Ascending aorta (tissue), 2 donors: ENCODE measurements around the gene BPIFB6. TPM values are rescaled to one million over a fixed set of nuclear protein-coding genes. Genes with fewer than 3 reads are reported as not detected.

Source experiments
- DNase-seq, 2 donors: peaks; one replicate each; pipeline ENCODE4 v3.0.0-alpha.2; 2019; ENCODE audit warnings: low spot score in 2 of 2
- H3K27ac ChIP-seq, 2 donors: fragments of 200-600 bp; sonication (generic); one replicate each; pipeline ENCODE4 v1.5.1; 2016 to 2017; ENCODE audit warnings: mild to moderate bottlenecking in 1 of 2
- H3K27me3 ChIP-seq: fragments of 200-600 bp; sonication (generic); one replicate; pipeline ENCODE4 v1.5.1; 2017
- H3K36me3 ChIP-seq, 2 donors: fragments of 200-600 bp; sonication (generic); one replicate each; pipeline ENCODE4 v1.5.1; 2016
- H3K4me1 ChIP-seq, 2 donors: fragments of 200-600 bp; sonication (generic); one replicate each; pipeline ENCODE4 v1.5.1; 2016 to 2017; ENCODE audit warnings: mild to moderate bottlenecking in 1 of 2
- H3K4me3 ChIP-seq, 2 donors: fragments of 200-600 bp; sonication (generic); one replicate each; pipeline ENCODE4 v1.5.1; 2016 to 2017; ENCODE audit warnings: mild to moderate bottlenecking in 1 of 2
- H3K9me3 ChIP-seq, 2 donors: fragments of 200-600 bp; sonication (generic); one replicate each; pipeline ENCODE4 v1.5.1; 2016
- intact Hi-C: fragments of 100-400 bp; cut with DNase I; formaldehyde crosslinking; loops from one replicate; pipeline ENCODE4 v1.15.1; 2023
- total RNA-seq: library from RNA; depleted of rRNA; stranded (reverse); fragments of >200 nt; gene quantifications from one replicate; pipeline ENCODE4 v1.1.0, GENCODE V29; 2016
- TF ChIP-seq, protein P1 (sequence below), 3 experiments: fragments of 200-600 bp in 2 of 3; fragments of 450-650 bp in 1 of 3; sonication (generic) in 2 of 3; IDR thresholded peaks; one replicate each; pipeline ENCODE4 v1.5.1; 2016 to 2019; ENCODE audit warnings: antibody characterized with exemption in 3 of 3, mild to moderate bottlenecking in 1 of 3, moderate library complexity in 1 of 3

The BPIFB6 gene
- total RNA-seq, 1 donor from 2014 or later: not detected

DNA sequence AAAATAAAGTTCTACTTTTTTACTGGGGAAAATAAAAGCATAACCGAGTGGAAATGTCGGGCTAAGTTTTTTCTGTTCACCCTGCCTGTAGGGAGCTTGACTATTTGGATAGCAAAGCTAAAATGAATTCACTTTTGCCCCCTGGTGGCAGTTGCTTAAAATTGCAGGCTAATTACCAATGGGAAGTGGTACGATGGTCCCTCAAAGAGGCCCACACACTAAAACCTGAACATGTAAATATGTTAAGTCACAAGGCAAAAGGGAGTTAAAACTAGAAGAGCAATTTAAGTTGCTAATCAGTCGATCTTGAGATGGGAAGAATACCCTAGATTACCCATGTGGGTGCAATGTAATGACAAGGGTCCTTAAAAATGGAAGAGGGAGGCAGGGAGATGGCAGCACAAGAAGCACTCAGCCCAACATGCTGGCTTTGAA is 26.3 kb upstream of the BPIFB6 start:
- Histone ChIP-seq H3K4me3 (no peak overlapping the region), H3K27ac (no peak overlapping the region), H3K9me3 (no peaks in the 10 kb centered on the region), H3K27me3 (no peaks in the 10 kb centered on the region), H3K36me3 (no peaks in the 10 kb centered on the region), H3K4me1 (no peaks in the 10 kb centered on the region)
- intact Hi-C loops: no loop called here
- no peak for DNase-seq
- TF ChIP-seq, protein P1, sequence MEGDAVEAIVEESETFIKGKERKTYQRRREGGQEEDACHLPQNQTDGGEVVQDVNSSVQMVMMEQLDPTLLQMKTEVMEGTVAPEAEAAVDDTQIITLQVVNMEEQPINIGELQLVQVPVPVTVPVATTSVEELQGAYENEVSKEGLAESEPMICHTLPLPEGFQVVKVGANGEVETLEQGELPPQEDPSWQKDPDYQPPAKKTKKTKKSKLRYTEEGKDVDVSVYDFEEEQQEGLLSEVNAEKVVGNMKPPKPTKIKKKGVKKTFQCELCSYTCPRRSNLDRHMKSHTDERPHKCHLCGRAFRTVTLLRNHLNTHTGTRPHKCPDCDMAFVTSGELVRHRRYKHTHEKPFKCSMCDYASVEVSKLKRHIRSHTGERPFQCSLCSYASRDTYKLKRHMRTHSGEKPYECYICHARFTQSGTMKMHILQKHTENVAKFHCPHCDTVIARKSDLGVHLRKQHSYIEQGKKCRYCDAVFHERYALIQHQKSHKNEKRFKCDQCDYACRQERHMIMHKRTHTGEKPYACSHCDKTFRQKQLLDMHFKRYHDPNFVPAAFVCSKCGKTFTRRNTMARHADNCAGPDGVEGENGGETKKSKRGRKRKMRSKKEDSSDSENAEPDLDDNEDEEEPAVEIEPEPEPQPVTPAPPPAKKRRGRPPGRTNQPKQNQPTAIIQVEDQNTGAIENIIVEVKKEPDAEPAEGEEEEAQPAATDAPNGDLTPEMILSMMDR (IDR thresholded peaks at IDR 0.05): no peak

DNA sequence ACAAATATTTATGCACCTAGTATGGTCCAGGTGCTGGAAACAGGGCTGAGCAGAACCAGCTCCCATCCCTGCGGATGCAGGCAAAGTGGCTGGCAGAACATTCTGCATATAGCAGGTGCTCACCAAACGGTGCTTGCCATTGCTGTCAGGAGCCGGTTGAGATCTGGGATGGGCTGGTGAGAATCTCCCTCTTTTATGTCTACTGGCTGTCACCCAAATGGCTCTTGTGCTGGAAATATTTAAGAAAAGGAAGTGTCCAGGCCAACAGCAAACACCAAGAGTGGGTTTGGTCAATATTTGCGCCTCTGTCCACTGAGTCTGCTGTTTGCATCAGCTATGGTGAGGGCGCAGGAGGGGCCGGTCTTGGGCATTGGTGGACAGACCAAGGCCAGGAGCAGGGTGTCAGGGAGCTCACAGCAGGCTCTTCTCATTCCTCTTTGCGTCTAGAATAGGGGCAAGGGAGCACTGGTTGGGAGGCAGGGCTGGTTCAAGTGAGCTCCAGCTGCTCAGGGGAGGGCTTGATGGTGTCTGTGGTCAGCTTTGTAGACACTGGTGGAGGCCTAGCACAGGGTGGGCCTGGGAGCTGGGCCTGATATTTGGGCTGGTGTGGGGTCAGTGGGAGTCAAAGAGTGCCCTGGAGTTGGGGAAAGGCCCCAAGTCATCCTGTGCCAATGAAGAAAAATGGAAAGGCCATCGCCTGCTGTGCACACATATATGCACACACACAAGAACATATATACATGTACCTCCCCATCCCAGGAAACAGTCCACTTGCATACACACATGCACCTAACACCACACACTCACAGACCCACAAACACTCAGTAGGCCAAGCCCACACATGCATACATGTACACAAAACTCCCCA is 25.3 kb upstream of the BPIFB6 start:
- no peak overlapping the region for H3K27ac ChIP-seq
- TF ChIP-seq, protein P1 (IDR thresholded peaks at IDR 0.05): no peak
- no peak for DNase-seq
- no peaks in the 10 kb centered on the region for H3K4me1 ChIP-seq
- intact Hi-C loops: no loop called here
- no peaks in the 10 kb centered on the region for H3K36me3 ChIP-seq
- H3K27me3 ChIP-seq: no peaks in the 10 kb centered on the region
- H3K4me3 ChIP-seq: no peak overlapping the region
- no peaks in the 10 kb centered on the region for H3K9me3 ChIP-seq

DNA sequence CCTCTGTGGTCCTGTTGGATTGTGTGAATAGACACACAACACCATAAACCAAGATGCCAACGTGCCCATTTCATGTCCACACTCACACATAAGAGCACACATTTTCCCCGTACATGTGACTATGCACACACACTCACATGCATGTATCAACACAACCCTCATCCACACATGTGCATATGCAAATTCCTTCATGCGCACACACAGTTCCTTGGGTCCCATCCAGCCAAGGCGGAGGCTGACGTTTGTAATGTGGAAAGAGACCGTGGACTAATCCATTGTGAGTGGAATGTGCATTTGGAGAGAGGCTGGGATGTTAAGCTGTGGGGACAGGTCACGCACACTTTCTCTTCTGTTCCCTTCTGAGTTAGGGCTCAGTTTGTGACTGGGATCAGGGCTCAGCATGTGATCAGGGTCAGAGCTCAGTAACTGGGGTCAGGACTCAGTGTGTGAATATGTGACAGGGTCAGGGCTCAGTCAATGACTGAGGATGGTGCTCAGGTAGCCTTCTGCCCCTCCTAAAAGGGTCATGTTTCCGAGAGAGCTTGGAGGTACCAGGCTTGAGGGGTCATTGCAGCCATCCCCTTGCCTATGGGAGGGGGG is 24.6 kb upstream of the BPIFB6 start:
- intact Hi-C loops: no loop called here
- no peak for DNase-seq
- H3K4me1 ChIP-seq: no peaks in the 10 kb centered on the region

DNA sequence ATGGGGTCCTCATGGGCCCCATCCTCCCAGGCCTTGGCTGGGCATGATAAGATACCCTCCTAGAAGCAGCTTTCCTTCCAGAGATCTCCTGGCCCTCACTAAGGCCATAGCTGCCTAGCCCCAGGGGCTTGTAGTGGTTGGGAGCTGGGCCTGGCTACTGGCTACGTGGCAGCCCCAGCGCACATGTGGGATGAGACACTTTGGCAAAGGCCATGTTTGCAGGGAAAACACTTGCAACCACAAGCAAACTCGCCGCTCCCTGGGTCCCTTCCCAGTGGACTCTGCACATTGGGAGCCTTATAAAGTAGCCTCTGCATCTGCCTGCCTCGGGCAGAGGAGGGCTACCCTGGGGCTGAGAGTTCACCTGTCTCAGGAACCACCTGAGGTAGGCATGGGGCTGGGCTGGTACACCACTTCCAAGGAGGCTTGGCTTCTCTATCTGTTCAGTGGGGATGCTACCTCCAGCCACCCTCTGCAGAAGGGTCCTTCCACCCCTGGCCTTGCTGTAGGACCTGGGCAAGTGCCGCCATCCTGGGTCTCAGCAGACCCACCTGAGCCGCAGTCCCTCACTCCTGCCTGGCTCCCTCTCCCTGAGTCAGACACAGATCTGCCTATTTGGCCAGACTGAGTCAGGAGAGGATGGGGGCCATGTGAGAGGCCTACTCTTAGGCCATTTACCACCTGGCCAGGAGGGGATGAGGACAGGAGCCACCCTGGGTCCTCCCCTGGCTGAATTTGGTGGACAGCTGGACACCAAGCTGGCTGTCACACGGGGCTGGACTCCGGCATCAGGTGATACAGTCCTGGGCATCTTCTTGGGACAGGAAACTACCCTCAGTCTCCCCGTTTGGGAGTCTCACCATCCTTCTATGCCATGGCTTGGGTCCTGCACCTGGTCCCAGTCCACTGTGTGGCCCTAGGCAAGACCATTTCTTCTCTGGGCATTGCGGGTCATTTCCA is 23.8 kb upstream of the BPIFB6 start, which contains the start of gene BPIFB2:
Gene BPIFB2, plus strand, starts transcription at position 329 of the 960 bp plus-strand sequence. CDS start 871 bp downstream, outside the sequence.
- TF ChIP-seq, protein P1 (IDR thresholded peaks at IDR 0.05): no peak
- intact Hi-C loops: no loop called here
- no peak for DNase-seq
- Histone ChIP-seq H3K36me3 (no peaks in the 10 kb centered on the region), H3K9me3 (no peaks in the 10 kb centered on the region), H3K27me3 (no peaks in the 10 kb centered on the region), H3K4me3 (no peak within 1 kb of the TSS), H3K4me1 (no peaks in the 10 kb centered on the region), H3K27ac (no peak within 1 kb of the TSS)

More for the DNA sequence above, 24.6 kb upstream of the BPIFB6 start:
- Histone ChIP-seq H3K4me3 (no peak overlapping the region), H3K27ac (no peak overlapping the region), H3K9me3 (no peaks in the 10 kb centered on the region), H3K36me3 (no peaks in the 10 kb centered on the region), H3K27me3 (no peaks in the 10 kb centered on the region)
- TF ChIP-seq, protein P1 (IDR thresholded peaks at IDR 0.05): no peak
